ENCODE results near the gene CNOT2.

DNA sequence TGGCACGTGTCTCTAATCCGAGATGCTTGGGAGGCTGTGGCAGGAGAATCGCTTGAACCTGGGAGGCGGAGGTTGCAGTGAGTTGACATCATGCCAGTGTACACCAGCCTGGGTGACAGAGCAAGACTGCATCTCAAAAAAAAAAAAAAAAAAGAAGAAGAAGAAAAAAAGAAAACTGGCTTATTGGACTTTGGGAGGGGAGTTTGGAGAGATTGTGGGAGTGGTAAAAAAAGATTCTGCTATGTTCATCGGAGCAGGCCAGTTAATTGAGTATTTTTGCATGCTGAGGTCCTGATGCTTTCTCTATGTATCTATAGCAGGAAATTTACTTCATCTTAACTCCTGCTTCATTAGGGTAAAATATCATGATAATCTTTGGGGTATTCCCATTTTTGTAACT, 11.6 kb downstream of the CNOT2 start:
- TF ChIP-seq, protein P1, sequence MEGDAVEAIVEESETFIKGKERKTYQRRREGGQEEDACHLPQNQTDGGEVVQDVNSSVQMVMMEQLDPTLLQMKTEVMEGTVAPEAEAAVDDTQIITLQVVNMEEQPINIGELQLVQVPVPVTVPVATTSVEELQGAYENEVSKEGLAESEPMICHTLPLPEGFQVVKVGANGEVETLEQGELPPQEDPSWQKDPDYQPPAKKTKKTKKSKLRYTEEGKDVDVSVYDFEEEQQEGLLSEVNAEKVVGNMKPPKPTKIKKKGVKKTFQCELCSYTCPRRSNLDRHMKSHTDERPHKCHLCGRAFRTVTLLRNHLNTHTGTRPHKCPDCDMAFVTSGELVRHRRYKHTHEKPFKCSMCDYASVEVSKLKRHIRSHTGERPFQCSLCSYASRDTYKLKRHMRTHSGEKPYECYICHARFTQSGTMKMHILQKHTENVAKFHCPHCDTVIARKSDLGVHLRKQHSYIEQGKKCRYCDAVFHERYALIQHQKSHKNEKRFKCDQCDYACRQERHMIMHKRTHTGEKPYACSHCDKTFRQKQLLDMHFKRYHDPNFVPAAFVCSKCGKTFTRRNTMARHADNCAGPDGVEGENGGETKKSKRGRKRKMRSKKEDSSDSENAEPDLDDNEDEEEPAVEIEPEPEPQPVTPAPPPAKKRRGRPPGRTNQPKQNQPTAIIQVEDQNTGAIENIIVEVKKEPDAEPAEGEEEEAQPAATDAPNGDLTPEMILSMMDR (IDR thresholded peaks at IDR 0.05) = no peak
- TF ChIP-seq POLR2A (IDR thresholded peaks at IDR 0.05) (no peak), POLR2AphosphoS5 (IDR thresholded peaks at IDR 0.05) (no peak)
